Skeletal muscle satellite cell (primary cell): ENCODE data around the gene ANO10.
"Not testable (repeated sequence)": the region's sequence is repeated elsewhere in the genome, so short reads cannot be mapped to it uniquely, and the experiment has no call there.

Source experiments
- H3K27me3 ChIP-seq: 2 replicates; pipeline ENCODE4 v1.7.0; 2013; ENCODE audit warnings: low read length; ENCODE audit not compliant: control insufficient read depth, insufficient read depth
- H3K36me3 ChIP-seq: 2 replicates; pipeline ENCODE4 v1.7.0; 2013; ENCODE audit warnings: mild to moderate bottlenecking, control low read depth, low read length; ENCODE audit not compliant: insufficient read depth
- H3K4me1 ChIP-seq: 2 replicates; pipeline ENCODE4 v1.7.0; 2013; ENCODE audit warnings: low read length; ENCODE audit not compliant: control insufficient read depth, insufficient read depth
- H3K4me2 ChIP-seq: 2 replicates; pipeline ENCODE4 v1.7.0; 2013; ENCODE audit warnings: mild to moderate bottlenecking, low read length
- H3K4me3 ChIP-seq: 2 replicates; pipeline ENCODE4 v1.7.0; 2013; ENCODE audit warnings: low read length
- H3K9ac ChIP-seq: 2 replicates; pipeline ENCODE4 v1.7.0; 2013; ENCODE audit warnings: mild to moderate bottlenecking, low read depth, low read length, moderate library complexity
- H3K9me3 ChIP-seq: replicated peaks from 2 replicates; pipeline ENCODE4 v1.7.0; 2013; ENCODE audit warnings: mild to moderate bottlenecking, control low read depth, low read length

ANO10 gene

GRCh38 chr3:43461345-43461744, 160.5 kb downstream of the ANO10 start:
- Histone ChIP-seq H3K27me3 (no peaks in the 10 kb centered on the region), H3K36me3 (no peaks in the 10 kb centered on the region), H3K9me3 (no peaks in the 10 kb centered on the region), H3K9ac (no peak overlapping the region), H3K4me1 (no peaks in the 10 kb centered on the region), H3K4me2 (no peak overlapping the region), H3K4me3 (no peak overlapping the region)

DNA sequence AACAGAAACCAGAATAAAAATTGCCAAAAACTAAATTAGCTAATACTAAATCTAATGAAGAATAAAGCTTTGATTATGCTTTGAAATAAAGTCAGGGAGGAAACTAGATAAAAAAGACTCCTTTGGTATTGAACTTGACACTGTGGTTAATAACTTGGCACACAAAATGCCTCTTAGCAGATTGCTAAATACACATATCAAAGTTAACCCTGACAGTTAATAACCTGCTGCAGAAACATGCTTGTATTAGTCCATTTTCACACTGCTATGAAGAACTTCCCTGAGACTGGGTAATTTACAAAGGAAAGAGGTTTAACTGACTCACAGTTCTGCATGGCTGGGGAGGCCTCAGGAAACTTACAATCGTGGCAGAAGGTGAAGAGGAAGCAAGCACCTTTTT, 164.8 kb downstream of the ANO10 start:
- not testable (repeated sequence) for H3K4me1 ChIP-seq, H3K9me3 ChIP-seq, H3K36me3 ChIP-seq, H3K4me2 ChIP-seq, H3K27me3 ChIP-seq, H3K9ac ChIP-seq, H3K4me3 ChIP-seq

GRCh38 chr3:43455233-43455632, 166.6 kb downstream of the ANO10 start:
- no peak overlapping the region for H3K4me2 ChIP-seq
- peaks cover 8% of the 10 kb centered on the region for H3K4me1 ChIP-seq

DNA sequence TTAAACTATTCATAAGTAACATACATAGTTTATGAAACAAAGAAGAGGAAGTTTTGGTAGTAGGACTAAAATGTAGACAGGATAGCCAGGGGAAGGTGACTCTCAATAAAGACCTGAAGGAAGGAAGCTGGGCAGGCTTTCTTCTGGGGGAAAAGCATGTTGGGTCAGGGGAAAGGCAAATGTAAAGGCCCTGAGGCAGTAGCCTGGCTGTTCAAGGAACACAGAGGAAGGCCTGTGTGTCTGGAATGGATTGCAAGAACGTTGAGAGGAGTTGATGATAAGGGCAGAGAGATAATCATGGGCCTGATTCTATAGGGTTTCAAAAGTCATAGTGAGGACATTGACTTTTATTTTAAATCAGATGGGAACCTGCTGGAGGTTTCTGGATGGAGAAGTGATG, 167.8 kb downstream of the ANO10 start:
- no peak overlapping the region for H3K4me2 ChIP-seq
- no peaks in the 10 kb centered on the region for H3K9me3 ChIP-seq
- H3K4me1 ChIP-seq, result peaks cover 8% of the 10 kb centered on the region
- no peak overlapping the region for H3K9ac ChIP-seq
- H3K36me3 ChIP-seq, result no peaks in the 10 kb centered on the region
- no peak overlapping the region for H3K4me3 ChIP-seq
- no peaks in the 10 kb centered on the region for H3K27me3 ChIP-seq

More at GRCh38 chr3:43455233-43455632, 166.6 kb downstream of the ANO10 start:
- Histone ChIP-seq H3K4me3 (no peak overlapping the region), H3K36me3 (no peaks in the 10 kb centered on the region), H3K9ac (no peak overlapping the region), H3K9me3 (no peaks in the 10 kb centered on the region), H3K27me3 (no peaks in the 10 kb centered on the region)

GRCh38 chr3:43451670-43452254, 170.0 kb downstream of the ANO10 start:
- no peaks in the 10 kb centered on the region for H3K36me3 ChIP-seq
- H3K9ac ChIP-seq, result no peak overlapping the region
- no peaks in the 10 kb centered on the region for H3K9me3 ChIP-seq
- peaks cover 8% of the 10 kb centered on the region for H3K4me1 ChIP-seq
- H3K4me2 ChIP-seq, result no peak overlapping the region
- H3K4me3 ChIP-seq, result no peak overlapping the region
- H3K27me3 ChIP-seq, result no peaks in the 10 kb centered on the region

DNA sequence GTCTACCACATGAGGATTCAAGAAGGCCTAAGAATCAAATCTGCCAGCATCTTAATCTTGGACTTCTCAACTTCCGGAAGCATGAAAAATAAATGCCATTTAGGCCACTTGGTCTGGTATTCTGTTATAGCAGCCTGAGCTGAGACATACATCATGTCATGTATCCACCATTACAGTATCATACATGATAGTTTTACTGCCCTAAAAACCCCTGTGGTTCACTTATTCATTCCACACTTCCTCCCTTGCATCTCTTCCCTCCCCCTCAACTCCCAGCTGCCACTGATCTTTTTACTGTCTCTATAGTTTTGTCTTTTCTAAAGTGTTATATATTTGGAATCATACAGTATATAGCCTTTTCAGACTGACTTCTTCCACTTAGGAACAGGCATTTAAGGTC, 173.7 kb downstream of the ANO10 start:
- Histone ChIP-seq H3K27me3 (no peaks in the 10 kb centered on the region), H3K4me1 (no peaks in the 10 kb centered on the region), H3K9ac (no peak overlapping the region), H3K4me3 (no peak overlapping the region), H3K9me3 (no peaks in the 10 kb centered on the region), H3K4me2 (no peak overlapping the region), H3K36me3 (no peaks in the 10 kb centered on the region)

GRCh38 chr3:43445820-43446219, 176.0 kb downstream of the ANO10 start:
- Histone ChIP-seq H3K27me3 (no peaks in the 10 kb centered on the region), H3K36me3 (no peaks in the 10 kb centered on the region), H3K4me1 (no peaks in the 10 kb centered on the region), H3K9me3 (no peaks in the 10 kb centered on the region), H3K4me3 (no peak overlapping the region), H3K4me2 (no peak overlapping the region), H3K9ac (no peak overlapping the region)

GRCh38 chr3:43442872-43443395, 178.9 kb downstream of the ANO10 start:
- Histone ChIP-seq H3K36me3 (no peaks in the 10 kb centered on the region), H3K9me3 (no peaks in the 10 kb centered on the region), H3K4me2 (no peak overlapping the region), H3K4me3 (no peak overlapping the region), H3K4me1 (no peaks in the 10 kb centered on the region), H3K9ac (no peak overlapping the region), H3K27me3 (no peaks in the 10 kb centered on the region)

DNA sequence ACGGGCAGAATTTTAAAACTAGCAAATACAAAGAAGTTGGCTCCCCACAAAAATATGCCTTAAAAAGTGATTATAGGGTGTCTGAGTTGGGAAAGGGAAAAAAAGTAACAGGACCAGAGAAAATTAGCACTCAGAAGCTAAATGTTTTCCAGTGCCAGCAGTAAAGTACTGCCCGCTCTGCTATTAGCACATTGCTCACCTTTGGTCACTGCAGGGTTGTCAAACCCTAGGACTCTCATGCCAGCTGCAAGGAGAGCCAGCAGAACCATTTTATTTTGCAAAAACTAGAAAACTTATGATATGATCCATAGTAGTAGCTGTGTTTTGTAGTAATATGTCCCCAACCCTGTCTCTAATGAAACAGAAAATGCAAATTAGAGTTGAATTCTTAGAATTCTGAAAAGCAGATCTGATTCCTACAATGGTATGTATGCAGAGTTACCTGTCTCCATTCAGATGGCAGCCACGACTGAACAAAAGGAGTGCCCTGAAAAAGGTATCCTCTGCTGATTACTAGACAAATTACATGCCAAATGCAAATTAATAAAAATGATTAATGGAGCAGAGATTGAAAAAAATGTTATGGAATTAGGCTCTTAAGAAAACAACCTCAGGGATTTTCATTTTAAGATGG, 185.2 kb downstream of the ANO10 start:
- no peaks in the 10 kb centered on the region for H3K27me3 ChIP-seq
- H3K9me3 ChIP-seq, result no peaks in the 10 kb centered on the region
- no peak overlapping the region for H3K4me3 ChIP-seq
- H3K4me2 ChIP-seq, result no peak overlapping the region
- H3K4me1 ChIP-seq, result no peaks in the 10 kb centered on the region
- H3K36me3 ChIP-seq, result peaks cover 2% of the 10 kb centered on the region
- no peak overlapping the region for H3K9ac ChIP-seq

DNA sequence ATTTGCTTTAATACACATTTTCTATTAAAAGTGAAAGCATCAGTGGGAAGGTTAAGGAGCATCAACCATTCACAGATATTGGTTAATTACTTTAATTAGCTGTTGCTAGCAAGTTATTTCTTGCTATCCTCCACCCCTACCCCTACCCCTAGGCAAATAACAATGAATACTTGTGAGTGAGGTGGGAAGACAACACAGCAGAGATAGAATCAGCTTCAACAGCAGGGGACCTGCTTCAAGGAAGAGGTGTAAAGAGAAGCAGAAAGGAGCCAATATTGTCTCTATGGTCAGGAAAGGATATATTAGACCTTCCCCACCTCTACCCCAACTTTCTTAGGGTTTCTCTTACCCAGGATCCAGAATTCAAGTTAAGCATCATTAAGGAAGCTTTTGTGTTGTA, 186.1 kb downstream of the ANO10 start:
- Histone ChIP-seq H3K4me2 (no peak overlapping the region), H3K27me3 (no peaks in the 10 kb centered on the region), H3K9me3 (no peaks in the 10 kb centered on the region), H3K9ac (no peak overlapping the region), H3K36me3 (peaks cover 3% of the 10 kb centered on the region), H3K4me1 (no peaks in the 10 kb centered on the region), H3K4me3 (no peak overlapping the region)

GRCh38 chr3:43434431-43434830, 187.4 kb downstream of the ANO10 start:
- H3K27me3 ChIP-seq, result no peaks in the 10 kb centered on the region
- no peaks in the 10 kb centered on the region for H3K4me1 ChIP-seq
- peaks cover 3% of the 10 kb centered on the region for H3K36me3 ChIP-seq
- no peak overlapping the region for H3K9ac ChIP-seq
- H3K4me2 ChIP-seq, result no peak overlapping the region
- H3K9me3 ChIP-seq, result no peaks in the 10 kb centered on the region
- H3K4me3 ChIP-seq, result no peak overlapping the region

DNA sequence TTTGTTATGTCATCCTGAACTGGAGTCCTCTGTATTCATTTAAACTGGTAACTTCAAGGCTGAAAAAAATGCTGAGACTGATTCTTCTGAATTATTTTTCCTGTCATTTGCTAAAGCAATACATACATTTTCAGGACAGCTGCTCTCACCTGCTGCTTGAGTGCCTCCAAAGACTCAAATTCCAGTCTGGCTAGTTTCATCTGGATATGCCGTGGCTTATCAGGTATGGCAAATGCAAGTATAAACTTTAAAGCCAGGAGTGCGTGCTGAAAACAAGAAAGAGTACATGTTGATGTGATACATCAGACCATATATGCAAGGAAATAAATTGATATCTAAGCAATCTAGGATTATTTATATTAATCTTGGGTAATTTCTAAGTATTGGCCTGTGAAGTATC, 189.3 kb downstream of the ANO10 start:
- H3K9me3 ChIP-seq, result no peaks in the 10 kb centered on the region
- H3K4me3 ChIP-seq, result no peak overlapping the region
- H3K4me1 ChIP-seq, result no peaks in the 10 kb centered on the region
- no peak overlapping the region for H3K9ac ChIP-seq
- no peak overlapping the region for H3K4me2 ChIP-seq
- peaks cover 3% of the 10 kb centered on the region for H3K36me3 ChIP-seq
- H3K27me3 ChIP-seq, result no peaks in the 10 kb centered on the region
